Measurements from ENCODE around the gene FARP2. TPM values are rescaled to one million over a fixed set of nuclear protein-coding genes. Genes with fewer than 3 reads are reported as not detected.

Gene FARP2
- total RNA-seq, 4 donors from 2014 or later: 26.8 to 37.9 (median 30.2) TPM

GRCh38 chr2:241323778-241324177 is 32.3 kb upstream of the FARP2 start:
- intact Hi-C loops (cut with DNase I): no loop called here
- WGBS: 58% methylated on average over 5 of the region's 5 CpGs
- peaks cover 0 to 28% (median 17%) of the 10 kb centered on the region in 4 donors for H3K36me3 ChIP-seq
- no peaks in the 10 kb centered on the region for H3K9me3 ChIP-seq
- H3K4me1 ChIP-seq: peaks cover 43 to 67% (median 63%) of the 10 kb centered on the region in 4 donors
- no peak overlapping the region for H3K4me3 ChIP-seq
- no peak overlapping the region for H3K27ac ChIP-seq (replicated peaks in 1 of 4)
- TF ChIP-seq CTCF (IDR thresholded peaks at IDR 0.05): no peak
- TF ChIP-seq EP300 (IDR thresholded peaks at IDR 0.05): no peak
- no peak for TF ChIP-seq POLR2AphosphoS5 (IDR thresholded peaks at IDR 0.05)
- TF ChIP-seq POLR2A (IDR thresholded peaks at IDR 0.05; ENCODE audit: low read depth): no peak
- DNase-seq (ENCODE audit: extremely low spot score): no peak
- no peaks in the 10 kb centered on the region for H3K27me3 ChIP-seq

- Histone ChIP-seq H3K4me1 (peaks cover 34 to 57% (median 53%) of the 10 kb centered on the region in 4 donors), H3K36me3 (peaks cover 9 to 38% (median 20%) of the 10 kb centered on the region in 4 donors), H3K4me3 (no peak overlapping the region), H3K27me3 (no peaks in the 10 kb centered on the region), H3K9me3 (no peaks in the 10 kb centered on the region), H3K27ac (replicated peaks in 1 of 4) (no peak overlapping the region)
- no peak for TF ChIP-seq EP300 (IDR thresholded peaks at IDR 0.05)
- DNase-seq (ENCODE audit: extremely low spot score): no peak
- intact Hi-C loops (cut with DNase I): no loop called here
Measured at GRCh38 chr2:241324775-241325174, 31.3 kb upstream of the FARP2 start.

GRCh38 chr2:241325257-241325656 is 30.8 kb upstream of the FARP2 start:
- Histone ChIP-seq H3K27me3 (no peaks in the 10 kb centered on the region), H3K4me1 (peaks cover 32 to 52% (median 48%) of the 10 kb centered on the region in 4 donors), H3K9me3 (no peaks in the 10 kb centered on the region), H3K27ac (replicated peaks in 1 of 4) (no peak overlapping the region), H3K4me3 (no peak overlapping the region), H3K36me3 (peaks cover 12 to 42% (median 23%) of the 10 kb centered on the region in 4 donors)
- no peak for DNase-seq (ENCODE audit: extremely low spot score)
- WGBS: 88% methylated on average over 1 of the region's 1 CpG
- intact Hi-C loops (cut with DNase I): no loop called here
- no peak for TF ChIP-seq CTCF (IDR thresholded peaks at IDR 0.05)
- TF ChIP-seq POLR2AphosphoS5 (IDR thresholded peaks at IDR 0.05): no peak
- TF ChIP-seq EP300 (IDR thresholded peaks at IDR 0.05): no peak
- TF ChIP-seq POLR2A (IDR thresholded peaks at IDR 0.05; ENCODE audit: low read depth): no peak

- 91% methylated on average over 11 of the region's 11 CpGs for WGBS
- no peak overlapping the region for H3K4me3 ChIP-seq
- DNase-seq (ENCODE audit: extremely low spot score): no peak
- H3K9me3 ChIP-seq: no peaks in the 10 kb centered on the region
- intact Hi-C loops (cut with DNase I): no loop called here
- peaks cover 12 to 70% (median 34%) of the 10 kb centered on the region in 4 donors for H3K36me3 ChIP-seq
- no peak for TF ChIP-seq CTCF (IDR thresholded peaks at IDR 0.05)
- TF ChIP-seq POLR2AphosphoS5 (IDR thresholded peaks at IDR 0.05): no peak
- no peak for TF ChIP-seq EP300 (IDR thresholded peaks at IDR 0.05)
- no peak for TF ChIP-seq POLR2A (IDR thresholded peaks at IDR 0.05; ENCODE audit: low read depth)
- peaks cover 0 to 6% (median 2%) of the 10 kb centered on the region in 4 donors for H3K4me1 ChIP-seq
- no peak overlapping the region for H3K27ac ChIP-seq (replicated peaks in 1 of 4)
- H3K27me3 ChIP-seq: no peaks in the 10 kb centered on the region
Measured at GRCh38 chr2:241329669-241330615, 26.1 kb upstream of the FARP2 start.

- no peak overlapping the region for H3K4me3 ChIP-seq
- H3K36me3 ChIP-seq: peaks cover 13 to 77% (median 35%) of the 10 kb centered on the region in 4 donors
- DNase-seq (ENCODE audit: extremely low spot score): no peak
- intact Hi-C loops (cut with DNase I): no loop called here
- no peaks in the 10 kb centered on the region for H3K4me1 ChIP-seq
- no peaks in the 10 kb centered on the region for H3K27me3 ChIP-seq
- TF ChIP-seq CTCF (IDR thresholded peaks at IDR 0.05) (no peak), EP300 (IDR thresholded peaks at IDR 0.05) (no peak), POLR2A (IDR thresholded peaks at IDR 0.05; ENCODE audit: low read depth) (no peak), POLR2AphosphoS5 (IDR thresholded peaks at IDR 0.05) (no peak)
- no peak overlapping the region for H3K27ac ChIP-seq (replicated peaks in 1 of 4)
- WGBS: 88% methylated on average over 4 of the region's 4 CpGs
- H3K9me3 ChIP-seq: no peaks in the 10 kb centered on the region
Measured at GRCh38 chr2:241330616-241330981, 25.5 kb upstream of the FARP2 start.

All from esophagus muscularis mucosa (tissue), 4 donors.